ENCODE results near the gene NR3C2.

Gene NR3C2

GRCh38 chr4:148067301-148067916, 374.8 kb downstream of the NR3C2 start:
- DNase-seq = no peak

GRCh38 chr4:148065075-148065474, 377.1 kb downstream of the NR3C2 start:
- DNase-seq = no peak

GRCh38 chr4:148064451-148064850, 377.8 kb downstream of the NR3C2 start:
- DNase-seq = no peak

- DNase-seq = no peak
Measured at GRCh38 chr4:148062301-148062950, 379.8 kb downstream of the NR3C2 start.

- DNase-seq = no peak
Measured at GRCh38 chr4:148061795-148062194, 380.4 kb downstream of the NR3C2 start.

GRCh38 chr4:148061141-148061481, 381.1 kb downstream of the NR3C2 start:
- DNase-seq = no peak

- no peak for DNase-seq
Measured at GRCh38 chr4:148060264-148061140, 381.7 kb downstream of the NR3C2 start.

GRCh38 chr4:148059617-148060180, 382.5 kb downstream of the NR3C2 start:
- no peak for DNase-seq

- no peak for DNase-seq
Measured at GRCh38 chr4:148057984-148058859, 384.0 kb downstream of the NR3C2 start.

- no peak for DNase-seq
Measured at GRCh38 chr4:148057516-148057915, 384.7 kb downstream of the NR3C2 start.

GRCh38 chr4:148056879-148057278, 385.3 kb downstream of the NR3C2 start:
- peak; percentile 94 to 97 for DNase-seq

- no peak for DNase-seq
Measured at GRCh38 chr4:148055844-148056243, 386.4 kb downstream of the NR3C2 start.

GRCh38 chr4:148054275-148054674, 387.9 kb downstream of the NR3C2 start:
- peak; percentile 29 to 48 for DNase-seq

- DNase-seq = no peak
Measured at GRCh38 chr4:148053298-148054003, 388.8 kb downstream of the NR3C2 start.

- DNase-seq = peak; percentile 38 to 42
Measured at GRCh38 chr4:148052448-148052847, 389.8 kb downstream of the NR3C2 start.

- no peak for DNase-seq
Measured at GRCh38 chr4:148051403-148051802, 390.8 kb downstream of the NR3C2 start.

GRCh38 chr4:148048598-148048997, 393.6 kb downstream of the NR3C2 start:
- DNase-seq = no peak

GRCh38 chr4:148044912-148045352, 397.3 kb downstream of the NR3C2 start:
- no peak for DNase-seq

GRCh38 chr4:148044089-148044911, 397.9 kb downstream of the NR3C2 start:
- DNase-seq = no peak

GRCh38 chr4:148041606-148042329, 400.4 kb downstream of the NR3C2 start:
- DNase-seq = no peak

All from AML-193 (cell line).